ENCODE data around the gene GRN. TPM values are rescaled to one million over a fixed set of nuclear protein-coding genes. Genes with fewer than 3 reads are reported as not detected.

The GRN gene
- total RNA-seq, 1 donor, result 382 TPM

- peaks cover 5% of the 10 kb centered on the region for H3K4me1 ChIP-seq (ENCODE audit: insufficient read depth, low read length)
- no peak overlapping the region for H2AFZ ChIP-seq (ENCODE audit: low read length)
- H3K36me3 ChIP-seq (ENCODE audit: insufficient read depth, low read length), result peaks cover 15% of the 10 kb centered on the region
- DNase-seq (ENCODE audit: insufficient read length, low spot score, missing footprints), result no peak
- TF ChIP-seq, protein P1, sequence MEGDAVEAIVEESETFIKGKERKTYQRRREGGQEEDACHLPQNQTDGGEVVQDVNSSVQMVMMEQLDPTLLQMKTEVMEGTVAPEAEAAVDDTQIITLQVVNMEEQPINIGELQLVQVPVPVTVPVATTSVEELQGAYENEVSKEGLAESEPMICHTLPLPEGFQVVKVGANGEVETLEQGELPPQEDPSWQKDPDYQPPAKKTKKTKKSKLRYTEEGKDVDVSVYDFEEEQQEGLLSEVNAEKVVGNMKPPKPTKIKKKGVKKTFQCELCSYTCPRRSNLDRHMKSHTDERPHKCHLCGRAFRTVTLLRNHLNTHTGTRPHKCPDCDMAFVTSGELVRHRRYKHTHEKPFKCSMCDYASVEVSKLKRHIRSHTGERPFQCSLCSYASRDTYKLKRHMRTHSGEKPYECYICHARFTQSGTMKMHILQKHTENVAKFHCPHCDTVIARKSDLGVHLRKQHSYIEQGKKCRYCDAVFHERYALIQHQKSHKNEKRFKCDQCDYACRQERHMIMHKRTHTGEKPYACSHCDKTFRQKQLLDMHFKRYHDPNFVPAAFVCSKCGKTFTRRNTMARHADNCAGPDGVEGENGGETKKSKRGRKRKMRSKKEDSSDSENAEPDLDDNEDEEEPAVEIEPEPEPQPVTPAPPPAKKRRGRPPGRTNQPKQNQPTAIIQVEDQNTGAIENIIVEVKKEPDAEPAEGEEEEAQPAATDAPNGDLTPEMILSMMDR (IDR thresholded peaks at IDR 0.05; ENCODE audit: extremely low read depth, low read depth, low read length), result no peak
- no peak overlapping the region for H3K4me2 ChIP-seq (ENCODE audit: insufficient read depth, low read length)
- H3K4me3 ChIP-seq (ENCODE audit: insufficient read depth, low read length), result no peak overlapping the region
- peaks cover 15% of the 10 kb centered on the region for H3K79me2 ChIP-seq (ENCODE audit: insufficient read depth, low read length)
- peaks cover 8% of the 10 kb centered on the region for H3K27me3 ChIP-seq (ENCODE audit: insufficient read depth, low read length)
- H3K27ac ChIP-seq (ENCODE audit: low read depth, low read length), result no peak overlapping the region
- no peaks in the 10 kb centered on the region for H3K9me3 ChIP-seq (ENCODE audit: low read depth, low read length)
- H4K20me1 ChIP-seq (ENCODE audit: insufficient read depth, low read length), result peaks cover 19% of the 10 kb centered on the region
Measured at GRCh38 chr17:44322236-44322895, 22.7 kb upstream of the GRN start.

- H3K36me3 ChIP-seq (ENCODE audit: insufficient read depth, low read length), result peaks cover 15% of the 10 kb centered on the region
- no peaks in the 10 kb centered on the region for H3K9me3 ChIP-seq (ENCODE audit: low read depth, low read length)
- H3K79me2 ChIP-seq (ENCODE audit: insufficient read depth, low read length), result peaks cover 15% of the 10 kb centered on the region
- H3K4me2 ChIP-seq (ENCODE audit: insufficient read depth, low read length), result peak overlapping the region; percentile 94
- peak overlapping the region; percentile 88 for H3K4me3 ChIP-seq (ENCODE audit: insufficient read depth, low read length)
- peak overlapping the region; percentile 63 for H3K27ac ChIP-seq (ENCODE audit: low read depth, low read length)
- H3K27me3 ChIP-seq (ENCODE audit: insufficient read depth, low read length), result no peaks in the 10 kb centered on the region
- TF ChIP-seq, protein P1 (IDR thresholded peaks at IDR 0.05; ENCODE audit: extremely low read depth, low read depth, low read length), result no peak
- peaks cover 19% of the 10 kb centered on the region for H4K20me1 ChIP-seq (ENCODE audit: insufficient read depth, low read length)
- peak; percentile 85 for DNase-seq (ENCODE audit: insufficient read length, low spot score, missing footprints)
- peaks cover 8% of the 10 kb centered on the region for H3K4me1 ChIP-seq (ENCODE audit: insufficient read depth, low read length)
- no peak overlapping the region for H2AFZ ChIP-seq (ENCODE audit: low read length)
Measured at GRCh38 chr17:44323359-44324091, 21.6 kb upstream of the GRN start.

DNA sequence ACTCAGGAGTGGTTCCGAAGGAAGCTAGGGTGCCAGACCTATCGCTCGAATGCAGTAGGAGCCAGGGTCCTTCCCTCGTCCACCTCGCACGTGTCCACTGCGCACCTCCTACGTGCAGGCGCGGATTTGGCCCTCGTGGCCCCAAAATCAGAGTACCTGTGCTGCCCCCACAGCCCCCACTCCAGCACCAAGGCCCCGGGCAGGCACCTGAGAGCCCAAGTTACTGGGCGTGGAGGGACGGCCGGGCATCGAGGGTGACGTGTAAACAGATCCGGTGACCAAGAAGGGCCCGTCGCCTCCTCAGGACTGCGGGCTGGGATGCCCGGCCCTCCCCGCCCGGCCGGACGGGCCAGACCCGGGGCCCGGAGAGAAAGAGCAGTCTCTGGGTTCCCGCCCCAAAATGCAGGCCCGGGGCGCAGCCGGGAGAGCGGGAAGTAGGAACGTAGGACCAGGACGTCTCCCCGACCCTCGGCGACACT, 21.0 kb upstream of the GRN start:
- peaks cover 15% of the 10 kb centered on the region for H3K36me3 ChIP-seq (ENCODE audit: insufficient read depth, low read length)
- H3K4me1 ChIP-seq (ENCODE audit: insufficient read depth, low read length), result peaks cover 13% of the 10 kb centered on the region
- H3K4me2 ChIP-seq (ENCODE audit: insufficient read depth, low read length), result peak overlapping the region; percentile 94
- peak overlapping the region; percentile 63 for H3K27ac ChIP-seq (ENCODE audit: low read depth, low read length)
- H3K4me3 ChIP-seq (ENCODE audit: insufficient read depth, low read length), result peak overlapping the region; percentile 88
- TF ChIP-seq, protein P1 (IDR thresholded peaks at IDR 0.05; ENCODE audit: extremely low read depth, low read depth, low read length), result no peak
- peaks cover 15% of the 10 kb centered on the region for H3K79me2 ChIP-seq (ENCODE audit: insufficient read depth, low read length)
- no peaks in the 10 kb centered on the region for H3K9me3 ChIP-seq (ENCODE audit: low read depth, low read length)
- no peaks in the 10 kb centered on the region for H3K27me3 ChIP-seq (ENCODE audit: insufficient read depth, low read length)
- peaks cover 19% of the 10 kb centered on the region for H4K20me1 ChIP-seq (ENCODE audit: insufficient read depth, low read length)
- H2AFZ ChIP-seq (ENCODE audit: low read length), result peak overlapping the region; percentile 47
- peak; percentile 89 for DNase-seq (ENCODE audit: insufficient read length, low spot score, missing footprints)
